GM12865 (cell line): Measurements from ENCODE around the gene COL25A1.
"Not testable (repeated sequence)": the region's sequence is repeated elsewhere in the genome, so short reads cannot be mapped to it uniquely, and the experiment has no call there.

Experiments used
- DNase-seq: peaks from one replicate; pipeline ENCODE4 v3.0.0; 2010; ENCODE audit warnings: low read depth
- H3K4me3 ChIP-seq: 2 replicates; pipeline ENCODE4 v1.5.1; 2011; ENCODE audit warnings: mild to moderate bottlenecking, low read depth, low read length, control low read depth
- TF ChIP-seq, protein P1 (sequence below): IDR thresholded peaks from 2 replicates; pipeline ENCODE4 v1.5.1; 2011; ENCODE audit warnings: low read length, control low read depth, low read depth, inconsistent platforms; ENCODE audit not compliant: insufficient read depth; ENCODE audit errors: missing control alignments

COL25A1 gene

DNA sequence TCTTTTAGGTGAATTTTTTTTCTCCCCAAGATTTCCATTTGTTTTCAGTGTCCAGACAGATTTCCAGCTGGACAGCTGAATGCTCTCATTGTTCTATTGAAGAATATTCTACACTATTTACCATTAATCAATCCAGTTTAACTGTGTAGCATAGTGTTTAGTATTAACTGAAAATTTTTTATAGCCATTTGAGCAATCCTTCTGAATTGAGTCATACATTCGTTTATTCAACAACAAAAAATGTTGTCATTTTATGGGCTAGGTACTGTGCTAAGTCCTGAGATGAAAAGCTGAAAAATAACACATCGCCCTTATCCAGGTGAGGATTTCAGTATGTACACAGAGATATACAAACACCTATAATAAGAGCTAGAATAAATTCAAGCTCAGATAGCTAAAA is 223.3 kb downstream of the COL25A1 start:
- TF ChIP-seq, protein P1, sequence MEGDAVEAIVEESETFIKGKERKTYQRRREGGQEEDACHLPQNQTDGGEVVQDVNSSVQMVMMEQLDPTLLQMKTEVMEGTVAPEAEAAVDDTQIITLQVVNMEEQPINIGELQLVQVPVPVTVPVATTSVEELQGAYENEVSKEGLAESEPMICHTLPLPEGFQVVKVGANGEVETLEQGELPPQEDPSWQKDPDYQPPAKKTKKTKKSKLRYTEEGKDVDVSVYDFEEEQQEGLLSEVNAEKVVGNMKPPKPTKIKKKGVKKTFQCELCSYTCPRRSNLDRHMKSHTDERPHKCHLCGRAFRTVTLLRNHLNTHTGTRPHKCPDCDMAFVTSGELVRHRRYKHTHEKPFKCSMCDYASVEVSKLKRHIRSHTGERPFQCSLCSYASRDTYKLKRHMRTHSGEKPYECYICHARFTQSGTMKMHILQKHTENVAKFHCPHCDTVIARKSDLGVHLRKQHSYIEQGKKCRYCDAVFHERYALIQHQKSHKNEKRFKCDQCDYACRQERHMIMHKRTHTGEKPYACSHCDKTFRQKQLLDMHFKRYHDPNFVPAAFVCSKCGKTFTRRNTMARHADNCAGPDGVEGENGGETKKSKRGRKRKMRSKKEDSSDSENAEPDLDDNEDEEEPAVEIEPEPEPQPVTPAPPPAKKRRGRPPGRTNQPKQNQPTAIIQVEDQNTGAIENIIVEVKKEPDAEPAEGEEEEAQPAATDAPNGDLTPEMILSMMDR: no peak
- DNase-seq: no peak
- H3K4me3 ChIP-seq: no peak overlapping the region

DNA sequence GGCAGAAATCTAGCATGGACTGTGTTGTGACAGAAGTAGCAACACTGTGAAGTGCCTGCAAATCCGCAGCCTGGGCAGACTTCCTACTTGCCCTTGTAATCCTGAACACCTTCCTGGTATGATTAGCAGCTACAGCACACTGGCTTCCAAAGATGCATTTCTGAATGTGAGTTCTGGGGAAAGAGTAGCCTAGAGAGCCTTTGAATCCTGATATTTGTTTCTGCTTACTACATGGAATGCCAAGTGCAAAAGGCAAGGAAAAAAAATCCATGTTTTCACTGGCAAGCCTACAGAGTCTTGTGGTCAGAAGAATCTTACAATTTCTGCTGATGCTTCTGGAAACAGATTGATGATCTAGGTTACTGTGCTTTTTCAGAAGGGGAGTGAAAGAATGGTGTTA is 223.7 kb downstream of the COL25A1 start:
- DNase-seq: no peak
- TF ChIP-seq, protein P1: no peak
- H3K4me3 ChIP-seq: no peak overlapping the region

GRCh38 chr4:109077505-109077904 is 225.0 kb downstream of the COL25A1 start:
- TF ChIP-seq, protein P1: no peak
- no peak overlapping the region for H3K4me3 ChIP-seq
- DNase-seq: no peak

GRCh38 chr4:109076709-109077108 is 225.7 kb downstream of the COL25A1 start:
- peak; percentile 10 for DNase-seq
- TF ChIP-seq, protein P1: peak; percentile 5

DNA sequence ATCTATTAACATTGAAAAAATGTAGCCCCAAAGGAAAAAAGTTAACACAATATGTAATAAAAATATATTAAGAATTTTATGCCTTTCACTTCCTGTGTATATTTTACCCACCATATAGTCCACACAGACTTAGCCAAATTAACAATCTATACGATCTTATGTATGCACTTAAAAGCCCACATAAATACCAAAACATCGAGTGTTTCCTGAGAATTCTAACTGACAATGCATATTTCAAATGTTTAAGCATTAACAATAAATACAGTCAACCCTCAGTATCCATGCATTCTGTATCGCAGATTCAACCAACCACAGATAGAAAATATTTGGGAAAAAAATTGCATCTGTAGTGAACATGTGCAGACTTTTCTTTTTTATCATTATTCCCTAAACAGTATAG is 226.8 kb downstream of the COL25A1 start:
- no peak overlapping the region for H3K4me3 ChIP-seq
- TF ChIP-seq, protein P1: no peak
- no peak for DNase-seq

More at GRCh38 chr4:109076709-109077108, 225.7 kb downstream of the COL25A1 start:
- H3K4me3 ChIP-seq: not testable (repeated sequence)

DNA sequence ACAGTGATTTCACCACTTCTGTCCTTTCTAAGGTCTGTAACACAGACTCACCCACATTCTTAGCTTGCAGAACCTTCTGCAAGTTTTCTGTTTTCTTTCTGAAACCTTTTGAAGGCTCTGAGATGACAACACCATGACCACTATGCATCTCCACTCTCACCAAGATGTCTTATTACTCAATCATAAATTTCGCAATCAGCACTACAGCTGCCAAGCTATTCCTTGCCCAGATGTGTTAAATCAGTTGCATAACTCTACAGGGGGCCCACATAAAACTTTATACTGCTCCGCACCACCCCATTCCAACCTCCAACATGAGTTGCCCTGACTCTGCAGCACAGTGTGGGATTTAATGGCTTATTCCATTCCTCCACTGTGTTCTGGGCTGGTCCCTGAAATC is 229.9 kb downstream of the COL25A1 start:
- DNase-seq: no peak
- TF ChIP-seq, protein P1: no peak
- no peak overlapping the region for H3K4me3 ChIP-seq

DNA sequence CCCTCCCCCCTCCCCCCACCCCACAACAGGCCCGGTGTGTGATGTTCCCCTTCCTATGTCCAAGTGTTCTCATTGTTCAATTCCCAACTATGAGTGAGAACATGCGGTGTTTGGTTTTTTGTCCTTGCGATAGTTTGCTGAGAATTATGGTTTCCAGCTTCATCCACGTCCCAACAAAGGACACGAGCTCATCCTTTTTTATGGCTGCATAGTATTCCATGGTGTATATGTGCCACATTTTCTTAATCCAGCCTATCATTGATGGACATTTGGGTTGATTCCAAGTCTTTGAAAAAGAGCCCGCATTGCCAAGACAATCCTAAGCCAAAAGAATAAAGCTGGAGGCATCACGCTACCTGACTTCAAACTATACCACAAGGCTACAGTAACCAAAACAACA is 231.8 kb downstream of the COL25A1 start:
- not testable (repeated sequence) for H3K4me3 ChIP-seq

More for the DNA sequence above, 231.8 kb downstream of the COL25A1 start:
- not testable (repeated sequence) for DNase-seq
